Adrenal gland (tissue), 12 donors: ENCODE measurements around the gene AHR. TPM values are rescaled to one million over a fixed set of nuclear protein-coding genes. Genes with fewer than 3 reads are reported as not detected.

ENCODE experiments used
- DNase-seq, 7 donors: peaks; one replicate each; pipeline ENCODE4 v3.0.0-alpha.2; 2019 to 2020
- H3K27ac ChIP-seq, 5 donors: fragments of 200-600 bp; sonication (generic) in 4 of 5; 1 replicate in 3 of 5; 2 replicates in 2 of 5; pipeline versions ENCODE4 v1.5.1 to v1.8.0; 2016 to 2020; ENCODE audit warnings: mild to moderate bottlenecking in 1 of 5
- H3K27me3 ChIP-seq: fragments of 200-600 bp; 2 replicates; pipeline ENCODE4 v1.8.0; 2021
- H3K36me3 ChIP-seq, 2 donors: fragments of 200-600 bp; replicated peaks in 1 of 2; 1 replicate in 1 of 2; 2 replicates in 1 of 2; pipeline versions ENCODE4 v1.5.1 to v1.8.0; 2018 to 2022
- H3K4me1 ChIP-seq, 2 donors: fragments of 200-600 bp; replicated peaks in 1 of 2; 1 replicate in 1 of 2; 2 replicates in 1 of 2; pipeline versions ENCODE4 v1.5.1 to v1.8.0; 2018 to 2021
- H3K4me3 ChIP-seq, 4 donors: fragments of 200-600 bp; sonication (generic) in 3 of 4; one replicate each; pipeline ENCODE4 v1.5.1; 2016 to 2018
- H3K9me3 ChIP-seq, 3 donors: fragments of 200-600 bp; sonication (generic) in 1 of 3; replicated peaks in 1 of 3; 1 replicate in 2 of 3; 2 replicates in 1 of 3; pipeline versions ENCODE4 v1.5.1 to v1.8.0; 2016 to 2021
- CTCF ChIP-seq, 6 experiments: fragments of 450-650 bp in 4 of 6; fragments of 200-600 bp in 2 of 6; sonication (generic) in 1 of 6; IDR thresholded peaks; 1 replicate in 5 of 6; 2 replicates in 1 of 6; pipeline versions ENCODE4 v1.5.1 to v1.8.0; 2016 to 2021; ENCODE audit warnings: antibody characterized with exemption in 6 of 6, mild to moderate bottlenecking in 2 of 6, moderate library complexity in 1 of 6
- POLR2A ChIP-seq, 2 donors: fragments of 450-650 bp; IDR thresholded peaks; one replicate each; pipeline ENCODE4 v1.6.1; 2017; ENCODE audit warnings: antibody characterized with exemption in 2 of 2, mild to moderate bottlenecking in 2 of 2, moderate library complexity in 1 of 2
- WGBS, 4 donors: extraction: QIAGEN DNeasy Blood & Tissue Kit in 2 of 4; methylation state at CpG; one replicate each; pipeline versions ENCODE4 v1.1.5 to v1.1.7; 2013 to 2017; 5-methylcytosine and 5-hydroxymethylcytosine counted together
- intact Hi-C, 2 donors: fragments of 100-400 bp; cut with DNase I; formaldehyde crosslinking; loops; one replicate each; pipeline versions ENCODE4 v1.14.1 to v1.15.0; 2022 to 2023
- polyA plus RNA-seq, 3 donors: library from polyadenylated mRNA; stranded (reverse); fragments of 200-250 nt in 2 of 3; fragments of 350-450 nt in 1 of 3; fragmentation: Illumina TruSeq in 1 of 3; extraction: RNeasy Lipid Tissue Mini Kit (QIAGEN cat#74804) in 1 of 3; gene quantifications; one replicate each; pipeline ENCODE4 v1.2.3, GENCODE V29; 2013 to 2014
- total RNA-seq, 9 donors: library from RNA; depleted of rRNA in 4 of 9; stranded (reverse); fragments of >200 nt in 4 of 9; fragments of 120-200 nt in 1 of 9; fragmentation: NEBNext Ultra II Directional in 1 of 9; extraction: Animal tissue kit (Norgen Biotek cat#: 25700) in 1 of 9; gene quantifications; one replicate each; pipeline versions ENCODE4 v1.1.0 to v1.2.4, GENCODE V29; 2013 to 2023
- donor health status: healthy with polysubstance abuse.
- donor health status: Bipolar disorder and iron deficiency.
- donor health status: DM: yes; HTN: yes; CAD: no.
- donor health status: DM: no; HTN: no; CAD: no.
- donor health status: DM: no; HTN: no; CAD: no.
- donor health status: DM: yes; HTN: yes; CAD: no.

The AHR gene
- total and polyA plus RNA-seq, 12 donors: 7.8 to 161 (median 73.9) TPM

- WGBS, 4 donors: 84 to 93% (median 90%) methylated on average over 2 of the region's 2 CpGs
- H3K9me3 ChIP-seq: no peaks in the 10 kb centered on the region
- H3K27me3 ChIP-seq: no peaks in the 10 kb centered on the region
- H3K4me3 ChIP-seq: peak overlapping the region in 1 of 4 donors; percentile 11
- DNase-seq: no peak
- intact Hi-C loops: no loop called here
- peaks cover 46 to 51% of the 10 kb centered on the region in 2 donors for H3K4me1 ChIP-seq
- peaks cover 0 to 12% of the 10 kb centered on the region in 2 donors for H3K36me3 ChIP-seq
- TF ChIP-seq CTCF (IDR thresholded peaks at IDR 0.05): no peak
- no peak for TF ChIP-seq POLR2A (IDR thresholded peaks at IDR 0.05)
- peak overlapping the region in 3 of 5 donors; percentile 11 to 24 (median 14) for H3K27ac ChIP-seq
Measured at GRCh38 chr7:17307969-17308648, 9.7 kb downstream of the AHR start.

GRCh38 chr7:17311194-17311593, 12.7 kb downstream of the AHR start:
- no peak for TF ChIP-seq POLR2A (IDR thresholded peaks at IDR 0.05)
- TF ChIP-seq CTCF (IDR thresholded peaks at IDR 0.05): no peak
- no peaks in the 10 kb centered on the region for H3K9me3 ChIP-seq
- DNase-seq: no peak
- intact Hi-C loops: no loop called here
- 90 to 94% (median 93%) methylated on average over 4 of the region's 4 CpGs for WGBS, 4 donors
- H3K36me3 ChIP-seq: peaks cover 0 to 12% of the 10 kb centered on the region in 2 donors
- no peak overlapping the region for H3K27ac ChIP-seq
- no peak overlapping the region for H3K4me3 ChIP-seq
- H3K4me1 ChIP-seq: peaks cover 20 to 49% of the 10 kb centered on the region in 2 donors
- H3K27me3 ChIP-seq: no peaks in the 10 kb centered on the region

- Histone ChIP-seq H3K4me1 (peaks cover 15 to 41% of the 10 kb centered on the region in 2 donors), H3K4me3 (no peak overlapping the region), H3K27me3 (no peaks in the 10 kb centered on the region), H3K27ac (no peak overlapping the region), H3K36me3 (peaks cover 0 to 12% of the 10 kb centered on the region in 2 donors), H3K9me3 (no peaks in the 10 kb centered on the region)
- 86 to 93% (median 91%) methylated on average over 3 of the region's 3 CpGs for WGBS, 4 donors
- DNase-seq: no peak
- intact Hi-C loops: no loop called here
- no peak for TF ChIP-seq CTCF (IDR thresholded peaks at IDR 0.05)
- TF ChIP-seq POLR2A (IDR thresholded peaks at IDR 0.05): no peak
Measured at GRCh38 chr7:17311952-17312351, 13.5 kb downstream of the AHR start.

- intact Hi-C loops: no loop called here
- 83 to 89% (median 87%) methylated on average over 2 of the region's 2 CpGs for WGBS, 4 donors
- H3K27me3 ChIP-seq: no peaks in the 10 kb centered on the region
- no peaks in the 10 kb centered on the region for H3K9me3 ChIP-seq
- peaks cover 8 to 34% of the 10 kb centered on the region in 2 donors for H3K4me1 ChIP-seq
- TF ChIP-seq POLR2A (IDR thresholded peaks at IDR 0.05) (no peak), CTCF (IDR thresholded peaks at IDR 0.05) (no peak)
- peaks cover 0 to 12% of the 10 kb centered on the region in 2 donors for H3K36me3 ChIP-seq
- DNase-seq: no peak
- no peak overlapping the region for H3K27ac ChIP-seq
- H3K4me3 ChIP-seq: no peak overlapping the region
Measured at GRCh38 chr7:17312641-17313040, 14.2 kb downstream of the AHR start.
